Activated T-cell treated with anti-CD3 and anti-CD28 coated beads, Interleukin-2, amount 50 U/mL, for 48 hours (primary cell): ENCODE results near the gene CRIM1.

Experiments
- DNase-seq, 2 experiments: peaks; one replicate each; pipeline ENCODE4 v3.0.0-alpha.2; 2020

Gene CRIM1

DNA sequence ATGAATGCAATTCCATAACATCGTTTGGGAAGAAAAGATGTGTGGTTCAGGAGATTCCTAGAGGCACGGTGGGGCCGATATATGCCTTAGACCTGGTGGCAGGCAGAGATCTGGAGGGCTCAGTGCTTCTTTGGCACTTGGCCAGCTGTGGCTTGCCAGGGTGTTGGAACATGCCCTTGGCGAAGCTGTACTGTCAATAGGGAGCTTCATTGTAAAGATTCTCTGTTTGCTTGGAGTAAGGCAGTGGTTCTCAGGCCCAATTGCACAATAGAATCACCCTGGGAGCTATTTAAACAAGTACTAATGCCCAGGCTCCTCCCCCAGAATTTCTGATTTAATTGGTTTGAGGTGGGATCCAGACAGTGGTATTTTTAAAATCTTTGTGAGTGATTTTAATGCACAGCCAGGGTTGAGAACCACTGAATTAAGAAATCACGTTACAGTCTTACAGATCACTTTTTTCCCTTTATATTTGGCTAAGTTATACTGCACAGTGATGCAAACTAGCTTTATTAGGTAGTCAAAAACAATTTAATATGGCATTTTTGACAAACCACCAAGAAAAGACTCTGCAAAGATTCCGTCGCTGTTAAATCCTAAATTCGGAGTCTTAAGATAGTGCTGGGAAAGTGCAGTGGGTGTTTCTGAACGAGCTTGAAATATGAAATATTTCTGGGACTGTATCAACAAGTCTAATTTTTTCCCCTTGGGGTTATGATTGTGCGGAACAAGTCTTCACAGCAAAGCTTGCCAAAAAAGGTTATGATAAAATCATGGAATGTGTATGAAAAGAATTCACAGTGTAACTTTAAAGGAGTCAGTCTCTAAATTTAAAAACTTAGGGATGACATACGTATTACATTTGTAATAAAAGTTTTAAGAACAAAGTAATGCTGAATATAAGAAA is 78.0 kb downstream of the CRIM1 start:
- DNase-seq, result no peak

DNA sequence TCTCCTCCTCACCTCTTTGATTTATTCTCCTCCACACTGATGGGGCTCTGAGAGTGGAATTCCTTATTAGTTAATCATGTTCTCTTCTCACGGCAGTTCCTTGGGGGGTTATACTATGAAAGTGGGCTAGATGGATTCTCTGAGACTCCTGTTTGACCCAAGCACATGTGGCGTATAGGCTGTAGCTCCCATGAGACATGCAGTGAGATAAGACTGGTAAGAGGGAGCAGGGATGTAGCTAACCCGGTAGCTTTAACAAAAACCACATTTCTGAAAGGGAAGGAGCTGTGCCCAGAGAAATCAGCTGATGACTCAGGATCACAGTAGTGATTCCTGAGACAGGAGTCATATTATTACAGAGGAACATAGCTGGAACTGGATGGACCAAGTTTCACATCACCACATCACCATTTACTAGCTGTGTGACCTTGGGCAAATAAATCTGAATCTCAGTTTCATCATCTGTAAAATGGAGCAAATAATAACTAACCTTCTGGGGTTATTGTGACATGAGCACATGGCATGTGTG is 82.9 kb downstream of the CRIM1 start:
- DNase-seq, result no peak

DNA sequence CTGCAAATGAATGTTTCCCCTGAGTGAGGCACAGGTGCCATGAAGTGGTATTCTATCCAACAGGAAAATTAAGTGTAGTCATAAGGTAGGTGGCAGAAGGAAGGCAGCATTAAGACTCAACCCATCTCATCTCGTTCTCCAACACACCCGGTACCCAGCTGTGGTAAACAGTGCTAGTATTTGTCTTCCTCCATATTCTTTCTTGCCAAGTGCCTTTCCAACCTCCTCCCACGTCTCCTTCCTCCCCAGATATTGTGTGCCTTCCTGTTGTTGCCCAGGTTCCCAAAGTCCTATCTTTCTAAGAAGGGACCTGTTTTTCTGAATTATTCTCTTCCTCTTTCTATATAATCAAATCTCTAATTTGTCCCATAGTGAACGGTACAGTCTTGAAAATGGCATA is 83.5 kb downstream of the CRIM1 start:
- no peak for DNase-seq

DNA sequence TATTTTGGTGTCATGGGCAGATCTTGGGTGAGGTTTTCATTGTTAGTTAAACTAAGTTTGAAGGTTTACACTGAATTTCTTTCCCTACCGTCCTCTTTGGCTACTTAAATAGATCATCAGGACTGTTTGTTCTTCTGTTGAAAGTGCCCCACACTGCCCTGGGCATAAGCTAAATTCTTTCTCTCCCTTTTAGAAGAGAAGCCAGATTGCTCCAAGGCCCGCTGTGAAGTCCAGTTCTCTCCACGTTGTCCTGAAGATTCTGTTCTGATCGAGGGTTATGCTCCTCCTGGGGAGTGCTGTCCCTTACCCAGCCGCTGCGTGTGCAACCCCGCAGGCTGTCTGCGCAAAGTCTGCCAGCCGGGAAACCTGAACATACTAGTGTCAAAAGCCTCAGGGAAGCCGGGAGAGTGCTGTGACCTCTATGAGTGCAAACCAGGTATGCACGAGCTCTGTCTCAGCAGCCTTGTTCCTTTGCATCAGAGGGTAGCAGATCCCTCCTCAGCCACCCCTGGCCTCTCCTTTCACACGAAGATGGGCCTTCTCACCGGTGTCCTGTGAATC is 85.6 kb downstream of the CRIM1 start:
- DNase-seq, result no peak

DNA sequence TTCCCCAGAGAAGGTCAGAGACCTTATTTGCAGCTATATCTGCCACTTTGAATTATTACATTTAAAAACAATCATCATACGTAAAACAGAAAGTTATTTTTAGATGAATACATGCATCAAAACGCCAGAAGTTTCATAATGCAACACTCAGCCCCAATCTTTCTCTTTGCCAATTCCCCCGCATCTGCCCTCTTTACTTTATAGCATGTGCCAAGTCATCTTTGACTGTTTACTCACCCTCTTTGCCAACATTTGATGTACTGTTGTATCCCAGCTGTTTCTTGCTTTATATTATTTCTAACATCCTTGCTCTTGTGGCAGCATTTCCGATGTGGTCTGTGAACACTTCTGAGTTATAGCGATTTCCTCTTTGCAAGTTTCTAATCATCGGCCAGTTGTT is 86.2 kb downstream of the CRIM1 start:
- no peak for DNase-seq

DNA sequence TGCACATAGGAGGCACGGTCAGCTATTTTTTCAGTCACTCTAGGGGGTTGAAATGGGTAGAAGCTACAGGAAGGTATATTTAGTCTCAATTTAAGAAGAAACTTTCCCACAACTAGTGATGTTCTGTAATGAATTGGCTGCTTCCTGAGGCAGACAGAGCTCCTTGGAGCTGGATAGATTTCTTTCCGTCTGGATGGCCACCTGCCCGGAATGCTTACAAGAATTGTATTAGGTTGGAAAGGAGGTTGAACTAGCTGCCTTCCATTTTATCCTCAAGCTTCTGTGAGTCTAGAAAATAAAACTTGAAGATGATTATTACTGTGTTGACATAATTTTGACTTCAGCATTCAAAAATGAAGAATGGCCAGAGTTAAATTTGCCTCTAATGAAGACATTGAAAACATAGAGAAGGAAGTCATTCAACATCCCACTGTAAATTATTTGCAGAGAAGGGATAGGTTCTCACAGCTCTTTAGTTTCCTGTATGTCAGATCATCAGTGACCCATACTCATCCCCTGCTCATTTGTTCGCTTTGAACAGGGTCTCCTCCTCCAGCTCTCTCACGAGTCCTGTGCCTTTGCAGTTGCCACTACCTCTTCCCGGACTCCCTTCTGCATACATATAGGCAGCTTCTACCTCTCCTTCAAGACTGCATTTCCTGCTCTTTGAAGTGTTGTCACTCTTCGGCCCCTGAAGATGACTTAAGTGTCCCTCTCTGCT is 88.8 kb downstream of the CRIM1 start:
- no peak for DNase-seq

DNA sequence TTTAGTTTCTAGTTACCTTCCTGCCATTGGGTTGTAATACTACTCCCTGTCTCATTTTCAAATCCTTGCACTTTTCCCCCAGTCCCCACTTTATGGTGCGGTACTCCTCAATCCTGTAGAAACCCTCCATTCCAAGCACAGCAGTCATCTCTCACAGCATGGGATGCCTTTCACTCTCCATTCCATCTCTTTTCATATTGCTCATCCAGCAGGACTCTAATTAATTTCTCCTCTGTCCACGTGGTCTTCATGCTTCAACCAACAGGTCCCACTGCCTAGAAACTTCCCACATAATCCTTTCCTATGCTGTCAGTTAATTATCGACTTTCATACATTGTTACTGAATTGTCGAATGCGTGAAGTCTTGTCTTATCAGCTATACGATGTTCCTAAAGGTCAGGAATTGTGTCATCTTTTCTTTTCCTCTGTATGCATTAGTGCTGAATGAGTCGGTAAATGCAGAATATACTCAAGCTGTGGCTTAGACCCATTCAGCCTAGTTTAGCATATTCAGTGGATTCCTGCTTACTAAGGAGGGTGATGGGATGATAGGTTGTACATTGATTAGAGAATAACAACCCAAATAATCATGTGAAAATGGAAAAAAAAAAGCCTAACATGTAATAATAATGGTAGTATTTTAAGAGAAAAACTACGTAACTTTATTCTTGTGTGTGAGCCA is 89.7 kb downstream of the CRIM1 start:
- no peak for DNase-seq

DNA sequence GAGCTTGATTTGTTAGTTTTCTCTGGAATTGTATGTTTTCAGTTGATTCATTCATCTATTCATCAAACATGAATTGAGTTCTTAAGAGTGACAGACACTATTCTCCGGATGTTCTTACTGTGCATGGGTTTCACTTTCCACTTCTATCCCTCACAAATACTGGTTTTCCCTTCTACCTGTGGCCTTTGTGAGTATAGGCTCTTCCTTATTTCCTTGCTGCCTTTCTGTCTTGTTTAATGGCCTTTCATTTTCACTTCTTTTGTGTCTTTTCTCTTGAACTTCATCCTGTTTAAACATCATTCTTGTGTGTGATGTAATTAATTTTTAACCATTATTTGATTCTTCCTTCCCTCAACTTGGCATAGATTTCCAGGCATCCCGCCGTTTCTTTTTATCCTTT is 90.7 kb downstream of the CRIM1 start:
- no peak for DNase-seq

DNA sequence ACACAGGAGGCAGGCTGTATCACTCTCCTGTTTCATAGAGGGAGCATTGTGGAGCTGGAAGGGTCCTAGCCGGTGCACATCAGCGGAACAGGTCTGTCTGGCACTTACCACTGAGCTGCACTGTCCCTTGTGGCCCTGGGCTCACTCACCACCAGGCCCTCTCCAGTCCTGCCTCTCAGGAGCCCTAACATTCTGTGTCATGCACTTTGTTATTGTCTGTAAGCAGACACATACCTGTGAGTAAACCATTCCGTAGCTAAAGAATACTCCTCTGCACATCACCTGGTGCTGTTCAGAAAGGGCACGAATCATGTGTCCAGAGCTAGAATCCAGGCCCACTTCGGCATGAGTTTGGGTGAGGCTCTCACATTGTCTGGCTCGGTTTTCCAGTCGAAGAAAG is 93.6 kb downstream of the CRIM1 start:
- DNase-seq, result no peak

DNA sequence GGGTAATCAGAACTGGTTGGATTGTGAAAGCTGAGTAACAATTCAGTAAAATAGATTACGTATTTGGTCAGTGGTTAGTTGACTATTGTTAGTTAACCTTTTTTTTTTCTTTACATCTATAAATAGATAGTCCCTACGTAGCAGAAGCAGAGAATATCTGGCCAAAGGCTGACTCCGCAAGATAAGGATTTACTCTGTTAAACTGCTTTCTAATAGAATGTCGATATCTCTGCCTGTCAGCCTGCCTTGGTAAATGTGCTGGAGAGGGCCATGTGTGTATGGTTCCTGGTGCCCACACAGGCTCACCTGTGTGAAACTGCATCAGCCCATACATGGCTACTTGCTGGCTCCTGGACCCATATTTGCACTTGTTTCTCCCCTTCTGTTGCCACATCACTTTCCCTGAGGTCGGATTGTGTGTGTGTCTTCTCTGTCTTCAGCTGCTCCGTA is 94.4 kb downstream of the CRIM1 start:
- DNase-seq, result no peak

DNA sequence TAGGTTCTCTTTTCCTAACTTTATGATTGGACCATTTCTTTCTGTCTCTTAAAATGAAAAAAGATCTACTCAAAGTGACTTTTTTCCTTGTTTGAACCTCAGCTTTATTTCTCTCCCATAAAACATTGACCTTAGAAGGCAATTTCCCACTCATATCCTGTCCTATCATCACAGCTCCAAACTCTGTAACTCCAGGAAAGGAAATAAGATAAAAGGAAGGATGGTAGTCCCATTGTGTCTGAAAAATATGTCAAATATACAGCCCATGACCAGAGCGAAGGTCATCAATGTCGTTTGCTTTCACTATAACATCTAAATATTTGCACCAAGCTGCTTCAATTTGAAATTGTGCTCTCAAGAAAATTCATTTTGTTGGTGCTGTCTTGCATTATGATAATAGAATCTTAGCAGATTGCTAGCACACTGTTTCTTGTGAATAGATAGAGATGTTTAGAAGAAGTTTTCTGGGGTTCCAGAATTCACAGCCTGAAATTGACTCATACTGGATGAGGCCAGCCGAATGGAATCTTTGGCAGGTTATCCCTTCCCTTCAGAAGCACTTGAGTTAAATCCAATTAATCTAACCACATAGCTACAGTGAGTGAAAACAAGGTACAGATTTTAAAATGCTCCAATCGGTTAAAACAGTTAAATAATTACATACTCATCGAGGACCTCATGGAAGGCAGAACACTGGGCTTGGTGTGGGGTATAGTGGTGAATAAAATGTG is 95.1 kb downstream of the CRIM1 start:
- DNase-seq, result no peak

DNA sequence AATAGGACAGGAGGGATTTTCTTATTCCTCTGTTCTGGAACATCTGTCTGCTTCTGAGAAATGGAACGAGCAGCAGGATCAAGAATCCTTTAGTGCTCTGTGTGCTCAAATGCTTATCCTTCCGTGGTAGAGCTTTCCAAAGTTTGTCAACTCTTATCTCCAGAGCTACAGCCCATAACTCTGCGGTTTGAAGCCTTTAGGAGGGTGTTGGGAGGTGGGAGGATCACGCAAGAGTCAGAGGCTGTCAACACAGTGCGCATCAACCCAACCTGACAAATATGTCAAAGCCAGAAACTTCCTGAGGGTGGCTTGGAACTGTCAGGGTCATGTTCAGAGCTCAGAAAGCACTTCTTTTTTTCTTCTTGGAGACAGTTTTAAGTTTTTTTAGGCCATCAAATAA is 95.9 kb downstream of the CRIM1 start:
- DNase-seq, result no peak

DNA sequence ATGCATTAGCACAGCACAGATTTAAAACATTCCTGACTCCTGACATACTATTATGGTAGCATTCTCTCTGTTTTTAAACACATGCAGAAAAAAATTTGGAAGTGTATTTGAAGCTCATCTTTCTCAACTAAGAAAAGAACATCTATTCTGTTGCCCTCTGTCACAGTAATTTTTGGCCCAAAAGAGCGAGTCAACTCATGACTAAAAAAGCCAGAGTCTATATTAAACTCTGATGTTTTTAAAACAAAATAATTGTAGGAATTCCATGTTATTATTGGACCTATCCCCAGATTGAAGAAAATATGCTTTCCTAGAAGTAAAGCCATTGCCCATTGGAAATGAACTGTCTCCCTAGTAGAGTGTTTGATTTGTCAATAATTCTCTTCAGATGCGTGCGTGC is 96.7 kb downstream of the CRIM1 start:
- no peak for DNase-seq

DNA sequence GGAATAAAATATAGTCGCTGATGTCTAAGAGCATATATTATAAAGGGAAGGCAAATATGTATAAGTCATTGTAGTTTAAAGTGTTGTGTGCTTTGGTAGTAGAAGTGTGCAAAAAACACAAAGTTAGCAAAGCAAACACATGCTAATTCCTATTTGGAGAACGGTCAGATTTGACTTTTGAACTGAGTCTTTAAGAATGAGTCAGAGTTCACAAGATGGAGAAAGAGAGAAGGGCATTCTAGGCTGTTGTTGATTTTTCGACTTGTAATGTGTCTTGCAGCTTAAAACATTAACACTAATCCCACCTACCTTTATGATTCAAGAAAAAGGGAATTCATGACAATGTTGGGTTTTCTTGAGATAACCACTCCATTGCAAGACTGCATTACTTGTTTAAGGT is 98.1 kb downstream of the CRIM1 start:
- no peak for DNase-seq

DNA sequence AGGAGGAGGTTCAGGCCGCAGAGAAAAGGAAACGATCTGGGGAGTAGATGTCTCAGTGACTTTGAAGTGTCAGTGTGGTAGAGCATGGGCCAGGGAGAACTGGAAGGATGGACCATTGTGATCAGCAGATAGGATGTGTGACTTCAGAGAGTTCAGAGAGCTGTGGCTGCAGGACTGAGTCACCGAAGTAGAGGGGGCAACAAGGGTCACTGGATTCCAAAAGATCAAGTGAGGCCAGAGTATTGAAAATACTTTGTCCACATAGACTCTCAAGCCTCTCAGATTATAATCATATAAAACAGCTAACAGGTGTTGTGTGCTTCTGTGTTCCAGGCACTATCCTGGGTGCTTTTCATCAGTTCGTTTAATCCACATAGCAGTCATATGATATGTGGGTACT is 99.4 kb downstream of the CRIM1 start:
- no peak for DNase-seq

DNA sequence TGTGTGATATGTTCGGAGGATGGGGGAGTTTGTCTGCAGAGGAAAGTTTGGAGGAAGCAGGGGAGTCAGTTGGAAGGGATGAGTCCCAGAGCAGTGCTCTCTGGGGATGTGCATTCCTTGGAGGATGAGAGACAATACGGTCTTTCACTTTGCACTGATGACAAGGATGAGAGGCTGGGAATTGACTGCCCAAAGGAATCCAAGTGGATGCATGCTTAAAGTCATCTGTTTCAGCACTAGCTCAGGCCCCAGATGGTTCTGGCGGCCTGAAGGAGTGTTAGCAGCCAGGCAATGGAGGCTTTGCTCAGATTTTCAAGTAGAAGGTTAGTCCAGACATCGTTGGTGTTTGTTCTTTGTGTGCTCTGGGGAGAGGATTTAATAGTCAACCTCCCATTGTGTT is 100.2 kb downstream of the CRIM1 start:
- DNase-seq, result no peak

DNA sequence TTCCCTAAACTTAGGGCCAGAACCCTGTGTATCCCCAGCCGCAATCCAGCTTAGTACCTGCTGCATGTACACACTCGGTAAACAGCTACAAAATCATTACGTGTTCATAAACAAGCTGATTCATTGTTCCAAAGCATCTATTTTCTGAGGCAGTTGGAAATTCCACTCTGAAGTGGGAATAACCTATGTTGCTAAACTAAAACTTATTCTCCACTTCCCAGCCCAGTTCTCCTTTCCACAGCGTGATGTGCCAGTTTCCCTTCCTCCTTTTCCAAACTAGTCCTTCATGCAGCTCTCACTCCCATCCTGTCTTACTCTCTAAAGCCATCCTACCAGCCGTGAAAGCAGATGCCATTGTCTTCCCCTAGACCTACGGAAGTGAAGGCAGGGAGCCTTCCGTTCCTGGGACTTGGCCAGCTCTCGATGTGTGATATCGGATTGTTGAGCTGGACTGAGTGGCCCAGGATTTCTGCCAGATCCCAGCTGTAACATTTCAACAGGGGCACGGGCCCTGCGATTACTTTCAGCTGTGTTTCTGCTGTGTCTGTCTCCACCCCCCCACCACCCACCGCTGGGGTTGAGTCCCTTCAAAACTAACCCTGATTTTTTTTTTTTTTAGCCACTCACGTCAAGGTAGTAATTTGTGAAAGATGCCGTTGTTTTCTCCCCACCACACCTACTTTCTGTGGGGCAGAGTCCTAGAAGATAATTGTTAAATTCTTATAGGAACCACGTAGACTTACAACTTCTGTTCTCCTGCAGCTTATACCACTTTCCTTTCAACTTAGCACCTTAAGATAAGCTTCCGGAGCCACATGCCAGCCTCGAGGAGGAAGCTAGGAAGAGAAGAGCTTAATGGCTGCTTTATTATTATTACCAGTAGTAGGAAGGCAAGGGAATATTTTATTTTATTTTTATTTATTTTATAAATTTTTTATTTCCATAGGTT is 100.9 kb downstream of the CRIM1 start:
- DNase-seq, result no peak

DNA sequence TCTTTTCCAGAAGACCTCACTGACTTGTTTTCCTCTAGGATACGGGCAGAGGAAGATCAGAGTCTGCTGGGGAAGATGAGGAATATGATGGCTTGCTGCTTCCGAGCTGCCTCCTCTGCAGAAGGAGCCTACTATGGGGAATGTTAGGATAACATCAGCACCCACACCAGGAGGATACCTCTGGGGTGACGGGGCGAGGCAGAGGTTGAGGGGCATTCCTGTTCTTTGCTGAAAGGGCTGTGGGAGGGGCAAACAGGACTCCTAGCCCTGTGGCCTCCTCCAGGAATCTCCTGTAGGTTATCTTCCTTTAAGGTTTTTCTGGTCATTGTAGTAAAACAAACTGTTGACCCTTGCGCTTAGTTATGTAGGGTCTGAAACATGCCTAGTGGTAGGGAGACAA is 102.5 kb downstream of the CRIM1 start:
- no peak for DNase-seq

DNA sequence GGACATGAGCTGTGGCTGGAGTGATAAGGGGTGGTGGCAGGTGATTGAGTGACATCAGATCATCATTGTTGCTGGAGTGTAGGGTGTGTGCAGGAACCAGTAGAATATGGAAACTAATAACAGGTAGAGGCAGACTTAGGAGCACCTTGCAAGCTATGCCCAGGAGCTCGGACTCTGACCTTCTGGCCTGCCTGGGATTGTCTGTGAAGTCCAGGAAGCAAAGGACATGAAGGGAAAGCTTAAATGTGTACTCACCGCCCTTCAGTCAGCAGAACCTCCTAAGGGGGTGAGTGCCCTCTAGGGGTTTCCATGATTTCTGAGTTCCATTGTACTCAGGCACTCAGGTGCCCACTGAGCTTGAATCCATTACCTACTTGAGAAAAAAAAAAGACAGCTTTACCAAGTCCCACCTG is 104.2 kb downstream of the CRIM1 start:
- DNase-seq, result no peak

DNA sequence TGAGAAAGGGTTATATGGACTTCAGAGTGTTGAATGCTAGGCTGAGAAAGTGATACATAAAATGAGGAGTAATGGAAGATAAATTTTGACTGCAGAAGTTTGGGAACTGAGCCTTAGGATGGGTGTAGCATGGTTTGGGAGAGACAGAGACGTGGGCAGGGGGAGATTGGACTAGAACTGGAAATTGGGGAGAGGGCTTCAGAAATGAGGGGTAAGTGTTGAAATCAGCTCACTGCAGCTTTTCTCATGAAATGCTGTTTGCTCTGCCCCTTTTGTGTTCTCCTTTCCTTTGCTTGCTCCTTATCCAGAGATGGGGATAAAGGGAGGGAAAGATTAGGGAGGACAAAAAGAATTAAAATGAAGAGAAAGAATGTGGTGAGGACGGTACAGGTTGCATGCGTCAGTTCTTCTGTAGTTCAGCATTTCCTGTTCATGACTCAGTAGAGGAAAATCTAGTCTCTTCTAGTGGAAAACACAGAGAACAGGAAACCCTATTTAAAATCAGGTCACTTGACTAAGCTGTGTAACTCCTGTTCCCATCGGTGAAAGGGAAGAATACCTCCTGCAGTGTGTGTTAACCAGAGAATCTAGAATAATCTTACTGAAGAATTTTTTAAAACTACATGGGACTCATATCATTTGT is 105.6 kb downstream of the CRIM1 start:
- no peak for DNase-seq
